GM12878 (cell line): ENCODE results near the gene HCFC1R1.

ENCODE experiments used
- BCL11A ChIP-seq: IDR thresholded peaks from 2 replicates; pipeline ENCODE4 v1.6.1; 2011; ENCODE audit warnings: low read depth, low read length
- EP300 ChIP-seq, 2 experiments: fragments of 150-350 bp in 1 of 2; IDR thresholded peaks; 2 replicates each; pipeline ENCODE4 v1.6.1; 2011 to 2012; ENCODE audit warnings: low read depth in 2 of 2, low read length in 2 of 2, borderline replicate concordance in 1 of 2, improper control_type of control experiment in 1 of 2, inconsistent platforms in 1 of 2; ENCODE audit not compliant: control insufficient read depth in 1 of 2
- FOS ChIP-seq: IDR thresholded peaks from 3 replicates; pipeline ENCODE4 v1.6.1; 2011; ENCODE audit warnings: borderline replicate concordance; ENCODE audit not compliant: insufficient read length; ENCODE audit errors: extremely low read depth
- POLR2A ChIP-seq: IDR thresholded peaks from 2 replicates; pipeline ENCODE4 v1.6.1; 2011; ENCODE audit warnings: low read depth, mild to moderate bottlenecking, low read length
- POLR2AphosphoS5 ChIP-seq: IDR thresholded peaks from 2 replicates; pipeline ENCODE4 v1.6.1; 2011; ENCODE audit warnings: mild to moderate bottlenecking, low read length, inconsistent platforms
- ZNF274 ChIP-seq: IDR thresholded peaks from one replicate; pipeline ENCODE4 v1.8.0; 2011; ENCODE audit not compliant: insufficient read length, insufficient read depth
- TF ChIP-seq, protein P1 (sequence below), 3 experiments: IDR thresholded peaks in 2 of 3; conservative IDR thresholded peaks in 1 of 3; 2 replicates each; pipeline ENCODE4 v1.5.1; 2011; ENCODE audit warnings: low read depth in 3 of 3, low read length in 3 of 3, mild to moderate bottlenecking in 3 of 3, control low read depth in 2 of 3, moderate library complexity in 2 of 3, inconsistent platforms in 1 of 3, mixed read lengths in 1 of 3; ENCODE audit not compliant: control insufficient read depth in 2 of 3, insufficient read depth in 1 of 3; ENCODE audit errors: extremely low read depth in 1 of 3

DNA sequence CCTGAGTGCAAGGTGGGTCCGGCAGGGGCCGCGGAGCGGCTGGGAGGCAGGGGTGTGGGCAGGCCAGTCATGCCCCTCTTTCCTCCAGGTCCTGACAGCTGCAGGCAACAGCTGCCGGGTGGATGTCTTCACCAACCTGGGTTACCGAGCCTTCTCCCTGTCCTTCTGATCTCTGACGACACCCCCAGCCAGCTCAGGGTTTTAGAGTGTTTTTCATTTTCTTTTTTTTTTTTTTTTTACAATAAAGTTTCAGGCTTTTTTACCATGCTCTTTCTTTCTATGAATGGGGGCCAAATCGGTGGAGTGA, 3.7 kb upstream of the HCFC1R1 start:
- TF ChIP-seq EP300 (IDR thresholded peaks at IDR 0.05; ENCODE audit: borderline replicate concordance in 1 of 2, control insufficient read depth in 1 of 2, low read depth in 2 of 2, low read length in 2 of 2) (no peak), POLR2A (no peak), ZNF274 (no peak), FOS (no peak), POLR2AphosphoS5 (no peak), BCL11A (no peak)
- TF ChIP-seq, protein P1, sequence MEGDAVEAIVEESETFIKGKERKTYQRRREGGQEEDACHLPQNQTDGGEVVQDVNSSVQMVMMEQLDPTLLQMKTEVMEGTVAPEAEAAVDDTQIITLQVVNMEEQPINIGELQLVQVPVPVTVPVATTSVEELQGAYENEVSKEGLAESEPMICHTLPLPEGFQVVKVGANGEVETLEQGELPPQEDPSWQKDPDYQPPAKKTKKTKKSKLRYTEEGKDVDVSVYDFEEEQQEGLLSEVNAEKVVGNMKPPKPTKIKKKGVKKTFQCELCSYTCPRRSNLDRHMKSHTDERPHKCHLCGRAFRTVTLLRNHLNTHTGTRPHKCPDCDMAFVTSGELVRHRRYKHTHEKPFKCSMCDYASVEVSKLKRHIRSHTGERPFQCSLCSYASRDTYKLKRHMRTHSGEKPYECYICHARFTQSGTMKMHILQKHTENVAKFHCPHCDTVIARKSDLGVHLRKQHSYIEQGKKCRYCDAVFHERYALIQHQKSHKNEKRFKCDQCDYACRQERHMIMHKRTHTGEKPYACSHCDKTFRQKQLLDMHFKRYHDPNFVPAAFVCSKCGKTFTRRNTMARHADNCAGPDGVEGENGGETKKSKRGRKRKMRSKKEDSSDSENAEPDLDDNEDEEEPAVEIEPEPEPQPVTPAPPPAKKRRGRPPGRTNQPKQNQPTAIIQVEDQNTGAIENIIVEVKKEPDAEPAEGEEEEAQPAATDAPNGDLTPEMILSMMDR (IDR thresholded peaks at IDR 0.05 in 2 of 3, conservative IDR thresholded peaks at IDR 0.05 in 1 of 3; ENCODE audit: control insufficient read depth in 2 of 3, extremely low read depth in 1 of 3, insufficient read depth in 1 of 3, low read depth in 3 of 3, low read length in 3 of 3), result no peak
